Osteocyte (in vitro differentiated cells): ENCODE results near the gene C16orf96. TPM values are rescaled to one million over a fixed set of nuclear protein-coding genes. Genes with fewer than 3 reads are reported as not detected.

Experiments used
- DNase-seq: peaks from one replicate; pipeline ENCODE4 v3.0.0; 2021; ENCODE audit warnings: mixed read lengths; ENCODE audit not compliant: unreplicated experiment; ENCODE audit errors: extremely low spot score
- H3K27ac Mint-ChIP-seq: one replicate; pipeline ENCODE4 v1.8.0; 2021; ENCODE audit warnings: mild to moderate bottlenecking, mixed read lengths; ENCODE audit not compliant: unreplicated experiment
- H3K27me3 Mint-ChIP-seq: one replicate; pipeline ENCODE4 v1.8.0; 2021; ENCODE audit warnings: mixed read lengths; ENCODE audit not compliant: unreplicated experiment
- H3K36me3 Mint-ChIP-seq: one replicate; pipeline ENCODE4 v1.8.0; 2021; ENCODE audit warnings: mixed read lengths; ENCODE audit not compliant: unreplicated experiment
- H3K4me1 Mint-ChIP-seq: one replicate; pipeline ENCODE4 v1.8.0; 2021; ENCODE audit warnings: mixed read lengths; ENCODE audit not compliant: unreplicated experiment
- H3K4me3 Mint-ChIP-seq: one replicate; pipeline ENCODE4 v1.8.0; 2021; ENCODE audit warnings: mild to moderate bottlenecking, moderate library complexity, mixed read lengths; ENCODE audit not compliant: unreplicated experiment
- H3K9me3 Mint-ChIP-seq: one replicate; pipeline ENCODE4 v1.8.0; 2021; ENCODE audit warnings: mixed read lengths; ENCODE audit not compliant: unreplicated experiment
- CTCF ChIP-seq: fragments of 200-600 bp; sonication (generic); IDR thresholded peaks from 2 replicates; pipeline ENCODE4 v1.5.0; 2021; ENCODE audit warnings: antibody characterized with exemption, mild to moderate bottlenecking, moderate library complexity
- total RNA-seq: library from RNA; stranded (reverse); gene quantifications from 2 replicates; pipeline ENCODE4 v1.2.1, GENCODE V29; 2021

The C16orf96 gene
- total RNA-seq, 1 donor from 2014 or later: 0.08 TPM

- TF ChIP-seq CTCF: no peak
- Mint-ChIP-seq H3K27ac (no peak overlapping the region), H3K36me3 (no peaks in the 10 kb centered on the region), H3K27me3 (peaks cover 26% of the 10 kb centered on the region), H3K4me1 (no peaks in the 10 kb centered on the region), H3K4me3 (no peak overlapping the region), H3K9me3 (no peaks in the 10 kb centered on the region)
- DNase-seq: no peak
Measured at GRCh38 chr16:4561596-4561995, 5.5 kb downstream of the C16orf96 start.

- Mint-ChIP-seq H3K9me3 (no peaks in the 10 kb centered on the region), H3K4me1 (no peaks in the 10 kb centered on the region), H3K4me3 (no peak overlapping the region), H3K27ac (no peak overlapping the region), H3K27me3 (peaks cover 30% of the 10 kb centered on the region), H3K36me3 (no peaks in the 10 kb centered on the region)
- TF ChIP-seq CTCF: no peak
- DNase-seq: no peak
Measured at GRCh38 chr16:4564661-4565267, 8.6 kb downstream of the C16orf96 start.

DNA sequence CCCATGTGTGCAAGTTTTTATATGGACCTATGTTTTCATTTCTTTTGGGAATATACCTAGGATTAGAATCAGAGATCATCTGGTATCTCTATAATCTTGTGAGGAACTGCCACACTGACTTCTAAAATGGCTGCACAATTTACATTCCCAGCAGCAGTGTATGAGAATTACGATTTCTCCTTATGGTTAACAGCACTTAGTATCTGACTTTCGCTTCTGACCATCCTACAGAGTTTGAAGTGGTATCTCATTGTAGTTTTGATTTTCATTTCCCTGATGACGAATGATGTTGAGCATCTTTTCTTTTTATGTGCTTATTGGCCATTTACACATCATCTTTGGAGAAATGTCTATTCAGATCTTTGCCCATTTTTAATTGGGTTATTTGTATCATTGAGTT, 10.0 kb downstream of the C16orf96 start:
- no peak overlapping the region for H3K4me3 Mint-ChIP-seq
- TF ChIP-seq CTCF: no peak
- H3K4me1 Mint-ChIP-seq: peaks cover 3% of the 10 kb centered on the region
- DNase-seq: no peak
- H3K9me3 Mint-ChIP-seq: no peaks in the 10 kb centered on the region
- no peaks in the 10 kb centered on the region for H3K36me3 Mint-ChIP-seq
- H3K27ac Mint-ChIP-seq: no peak overlapping the region
- H3K27me3 Mint-ChIP-seq: peaks cover 36% of the 10 kb centered on the region

DNA sequence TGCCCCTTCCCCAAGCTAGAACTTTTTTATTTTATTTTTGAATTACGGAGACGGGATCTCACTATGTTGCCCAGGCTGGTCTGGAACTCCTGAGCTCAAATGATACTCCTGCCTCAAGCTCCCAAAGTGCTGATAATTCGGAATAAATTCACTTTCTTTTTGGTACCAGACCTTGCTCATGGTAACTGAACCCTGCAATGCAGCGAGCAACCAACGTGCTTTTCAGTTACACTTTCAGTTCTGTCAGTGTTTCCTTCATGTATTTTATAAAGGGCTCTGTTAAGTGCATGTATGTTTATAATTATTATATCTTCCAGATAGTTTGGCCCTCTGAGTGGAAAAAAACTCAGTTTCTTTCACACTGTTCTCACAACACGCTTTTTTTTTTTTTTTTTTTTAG, 13.9 kb downstream of the C16orf96 start:
- Mint-ChIP-seq H3K27me3 (peaks cover 26% of the 10 kb centered on the region), H3K27ac (no peak overlapping the region), H3K36me3 (no peaks in the 10 kb centered on the region), H3K4me3 (no peak overlapping the region), H3K9me3 (no peaks in the 10 kb centered on the region), H3K4me1 (peaks cover 3% of the 10 kb centered on the region)
- DNase-seq: no peak
- no peak for TF ChIP-seq CTCF

- H3K27me3 Mint-ChIP-seq: peaks cover 20% of the 10 kb centered on the region
Measured at GRCh38 chr16:4570688-4571321, 14.7 kb downstream of the C16orf96 start.

More at GRCh38 chr16:4570688-4571321, 14.7 kb downstream of the C16orf96 start:
- H3K36me3 Mint-ChIP-seq: no peaks in the 10 kb centered on the region
- no peak overlapping the region for H3K4me3 Mint-ChIP-seq
- peaks cover 3% of the 10 kb centered on the region for H3K4me1 Mint-ChIP-seq
- TF ChIP-seq CTCF: no peak
- no peak for DNase-seq
- no peaks in the 10 kb centered on the region for H3K9me3 Mint-ChIP-seq
- no peak overlapping the region for H3K27ac Mint-ChIP-seq
